CD4-positive, alpha-beta T cell treated with Interleukin-10 for 1 hour (primary cell): ENCODE measurements around the gene GIMAP8.
A peak's percentile ranks its signal among the peaks of the same experiment; 100 is the strongest.
"Not testable (repeated sequence)": the region's sequence is repeated elsewhere in the genome, so short reads cannot be mapped to it uniquely, and the experiment has no call there.

ENCODE experiments used
- DNase-seq: peaks from one replicate; pipeline ENCODE4 v3.0.0-alpha.2; 2020

Gene GIMAP8

GRCh38 chr7:150441524-150441923 lies 8.9 kb upstream of the GIMAP8 start:
- DNase-seq = no peak

- DNase-seq = no peak
Measured at GRCh38 chr7:150442811-150443210, 7.6 kb upstream of the GIMAP8 start.

- DNase-seq = no peak
Measured at GRCh38 chr7:150443793-150444540, 6.5 kb upstream of the GIMAP8 start.

GRCh38 chr7:150444674-150445365 lies 5.6 kb upstream of the GIMAP8 start:
- no peak for DNase-seq

- DNase-seq = no peak
Measured at GRCh38 chr7:150446288-150446938, 4.0 kb upstream of the GIMAP8 start.

- DNase-seq = no peak
Measured at GRCh38 chr7:150447966-150448788, 2.3 kb upstream of the GIMAP8 start.

- peak; percentile 92 for DNase-seq
Measured at GRCh38 chr7:150448789-150449147, 1.7 kb upstream of the GIMAP8 start.

GRCh38 chr7:150449206-150449952 lies 1.1 kb upstream of the GIMAP8 start:
- peak; percentile 35 for DNase-seq

GRCh38 chr7:150451097-150451793 lies 815 bp downstream of the GIMAP8 start:
- DNase-seq = peak; percentile 80

- DNase-seq = peak; percentile 55
Measured at GRCh38 chr7:150451833-150452461, 1.5 kb downstream of the GIMAP8 start.

GRCh38 chr7:150453181-150453580 lies 2.8 kb downstream of the GIMAP8 start:
- DNase-seq = peak; percentile 60

- no peak for DNase-seq
Measured at GRCh38 chr7:150453892-150454291, 3.5 kb downstream of the GIMAP8 start.

- DNase-seq = not testable (repeated sequence)
Measured at GRCh38 chr7:150457064-150457463, 6.6 kb downstream of the GIMAP8 start.

GRCh38 chr7:150458235-150458634 lies 7.8 kb downstream of the GIMAP8 start:
- DNase-seq = no peak

GRCh38 chr7:150458756-150459155 lies 8.3 kb downstream of the GIMAP8 start:
- no peak for DNase-seq

GRCh38 chr7:150461520-150461919 lies 11.1 kb downstream of the GIMAP8 start:
- DNase-seq = no peak

GRCh38 chr7:150462413-150462812 lies 12.0 kb downstream of the GIMAP8 start:
- no peak for DNase-seq

- DNase-seq = no peak
Measured at GRCh38 chr7:150463461-150463860, 13.0 kb downstream of the GIMAP8 start.

- no peak for DNase-seq
Measured at GRCh38 chr7:150464962-150465361, 14.5 kb downstream of the GIMAP8 start.

GRCh38 chr7:150465414-150465813 lies 15.0 kb downstream of the GIMAP8 start:
- DNase-seq = no peak

GRCh38 chr7:150466477-150466876 lies 16.0 kb downstream of the GIMAP8 start:
- no peak for DNase-seq
